ENCODE measurements around the gene NUDT3.

NUDT3 gene

GRCh38 chr6:34391786-34392496 lies 528 bp downstream of the NUDT3 start:
- TF ChIP-seq CSDC2 (CRISPR knock-in tag; IDR thresholded peaks at IDR 0.05) (0 out of 2 replicates have a peak, but pooled peaks have one; percentile 28), PATZ1 (CRISPR knock-in tag; IDR thresholded peaks at IDR 0.05; ENCODE audit: borderline replicate concordance) (no peak), TSHZ2 (CRISPR knock-in tag; IDR thresholded peaks at IDR 0.05) (0 out of 2 replicates have a peak, but pooled peaks have one; percentile 33)
- ATAC-seq, result peak; percentile 59

GRCh38 chr6:34391473-34391785 lies 1.0 kb downstream of the NUDT3 start:
- no peak for TF ChIP-seq ZFP3 (CRISPR knock-in tag; IDR thresholded peaks at IDR 0.05)
- TF ChIP-seq ISL1 (CRISPR knock-in tag; IDR thresholded peaks at IDR 0.05), result no peak
- no peak for TF ChIP-seq SNAI2 (CRISPR knock-in tag; IDR thresholded peaks at IDR 0.05)
- TF ChIP-seq, protein P1, sequence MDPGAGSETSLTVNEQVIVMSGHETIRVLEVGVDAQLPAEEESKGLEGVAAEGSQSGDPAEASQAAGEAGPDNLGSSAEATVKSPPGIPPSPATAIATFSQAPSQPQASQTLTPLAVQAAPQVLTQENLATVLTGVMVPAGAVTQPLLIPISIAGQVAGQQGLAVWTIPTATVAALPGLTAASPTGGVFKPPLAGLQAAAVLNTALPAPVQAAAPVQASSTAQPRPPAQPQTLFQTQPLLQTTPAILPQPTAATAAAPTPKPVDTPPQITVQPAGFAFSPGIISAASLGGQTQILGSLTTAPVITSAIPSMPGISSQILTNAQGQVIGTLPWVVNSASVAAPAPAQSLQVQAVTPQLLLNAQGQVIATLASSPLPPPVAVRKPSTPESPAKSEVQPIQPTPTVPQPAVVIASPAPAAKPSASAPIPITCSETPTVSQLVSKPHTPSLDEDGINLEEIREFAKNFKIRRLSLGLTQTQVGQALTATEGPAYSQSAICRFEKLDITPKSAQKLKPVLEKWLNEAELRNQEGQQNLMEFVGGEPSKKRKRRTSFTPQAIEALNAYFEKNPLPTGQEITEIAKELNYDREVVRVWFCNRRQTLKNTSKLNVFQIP (CRISPR knock-in tag; IDR thresholded peaks at IDR 0.05; ENCODE audit: borderline replicate concordance, low read depth), result no peak
- TF ChIP-seq, protein P2, sequence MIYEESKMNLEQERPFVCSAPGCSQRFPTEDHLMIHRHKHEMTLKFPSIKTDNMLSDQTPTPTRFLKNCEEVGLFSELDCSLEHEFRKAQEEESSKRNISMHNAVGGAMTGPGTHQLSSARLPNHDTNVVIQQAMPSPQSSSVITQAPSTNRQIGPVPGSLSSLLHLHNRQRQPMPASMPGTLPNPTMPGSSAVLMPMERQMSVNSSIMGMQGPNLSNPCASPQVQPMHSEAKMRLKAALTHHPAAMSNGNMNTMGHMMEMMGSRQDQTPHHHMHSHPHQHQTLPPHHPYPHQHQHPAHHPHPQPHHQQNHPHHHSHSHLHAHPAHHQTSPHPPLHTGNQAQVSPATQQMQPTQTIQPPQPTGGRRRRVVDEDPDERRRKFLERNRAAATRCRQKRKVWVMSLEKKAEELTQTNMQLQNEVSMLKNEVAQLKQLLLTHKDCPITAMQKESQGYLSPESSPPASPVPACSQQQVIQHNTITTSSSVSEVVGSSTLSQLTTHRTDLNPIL (CRISPR knock-in tag; IDR thresholded peaks at IDR 0.05; ENCODE audit: low read depth), result no peak
- TF ChIP-seq ZNF565 (CRISPR knock-in tag; conservative IDR thresholded peaks at IDR 0.05; ENCODE audit: low read depth), result no peak
- no peak for TF ChIP-seq ZNF8 (CRISPR knock-in tag; IDR thresholded peaks at IDR 0.05)
- no peak for TF ChIP-seq ZNF70 (CRISPR knock-in tag; IDR thresholded peaks at IDR 0.05)
- TF ChIP-seq OSR1 (CRISPR knock-in tag; IDR thresholded peaks at IDR 0.05), result no peak
- no peak for TF ChIP-seq ARNTL (CRISPR knock-in tag; IDR thresholded peaks at IDR 0.05; ENCODE audit: borderline replicate concordance, low read depth)
- TF ChIP-seq, protein P3, sequence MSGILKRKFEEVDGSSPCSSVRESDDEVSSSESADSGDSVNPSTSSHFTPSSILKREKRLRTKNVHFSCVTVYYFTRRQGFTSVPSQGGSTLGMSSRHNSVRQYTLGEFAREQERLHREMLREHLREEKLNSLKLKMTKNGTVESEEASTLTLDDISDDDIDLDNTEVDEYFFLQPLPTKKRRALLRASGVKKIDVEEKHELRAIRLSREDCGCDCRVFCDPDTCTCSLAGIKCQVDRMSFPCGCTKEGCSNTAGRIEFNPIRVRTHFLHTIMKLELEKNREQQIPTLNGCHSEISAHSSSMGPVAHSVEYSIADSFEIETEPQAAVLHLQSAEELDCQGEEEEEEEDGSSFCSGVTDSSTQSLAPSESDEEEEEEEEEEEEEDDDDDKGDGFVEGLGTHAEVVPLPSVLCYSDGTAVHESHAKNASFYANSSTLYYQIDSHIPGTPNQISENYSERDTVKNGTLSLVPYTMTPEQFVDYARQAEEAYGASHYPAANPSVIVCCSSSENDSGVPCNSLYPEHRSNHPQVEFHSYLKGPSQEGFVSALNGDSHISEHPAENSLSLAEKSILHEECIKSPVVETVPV (CRISPR knock-in tag; IDR thresholded peaks at IDR 0.05), result no peak
- TF ChIP-seq CSDC2 (CRISPR knock-in tag; IDR thresholded peaks at IDR 0.05), result no peak
- no peak for ATAC-seq

DNA sequence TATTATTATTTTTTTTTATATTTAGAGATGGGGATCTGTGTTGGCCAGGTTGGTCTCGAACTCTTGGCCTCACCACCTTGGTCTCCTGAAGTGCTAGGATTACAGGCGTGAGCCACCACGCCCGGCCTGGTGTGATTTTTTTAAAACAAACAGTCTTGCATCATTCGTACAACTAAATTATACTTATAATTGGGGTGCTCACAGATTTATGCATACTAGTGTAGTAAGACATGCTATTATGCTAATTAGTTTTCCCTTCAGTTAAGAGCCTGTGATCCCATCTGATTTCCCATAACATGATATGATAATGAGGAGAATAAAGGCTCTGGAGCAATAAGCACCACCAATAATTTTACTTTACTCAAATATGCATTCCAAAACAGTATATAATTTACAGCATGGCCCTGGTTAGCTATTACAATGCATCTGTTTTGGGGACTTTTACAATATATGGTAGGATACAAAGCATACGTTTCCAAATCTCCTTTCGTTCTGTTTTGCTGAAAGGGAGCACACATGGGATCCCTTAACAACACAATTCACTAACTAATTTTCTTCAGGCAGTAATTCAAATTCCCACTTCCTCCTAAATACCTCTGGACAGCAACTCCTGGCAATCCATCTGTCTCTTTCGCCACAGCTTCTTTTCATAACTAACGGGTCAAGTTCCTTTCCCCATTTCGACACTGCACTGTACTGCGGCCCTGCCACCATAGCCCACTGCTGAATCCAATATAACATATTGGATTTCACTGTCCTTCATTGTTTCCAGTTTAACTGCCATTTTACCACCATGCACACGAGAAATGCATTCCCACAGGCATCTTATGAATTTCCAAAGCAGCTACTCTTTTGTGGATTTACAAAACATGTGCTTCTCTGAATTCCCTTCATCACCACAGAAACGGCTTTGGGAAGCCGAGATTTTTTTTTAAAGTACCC lies 1.7 kb downstream of the NUDT3 start:
- TF ChIP-seq ZNF70 (CRISPR knock-in tag; IDR thresholded peaks at IDR 0.05) (no peak), ARNTL (CRISPR knock-in tag; IDR thresholded peaks at IDR 0.05; ENCODE audit: borderline replicate concordance, low read depth) (no peak), PATZ1 (CRISPR knock-in tag; IDR thresholded peaks at IDR 0.05; ENCODE audit: borderline replicate concordance) (no peak), OSR1 (CRISPR knock-in tag; IDR thresholded peaks at IDR 0.05) (no peak), TSHZ2 (CRISPR knock-in tag; IDR thresholded peaks at IDR 0.05) (no peak), PPARA (CRISPR knock-in tag; IDR thresholded peaks at IDR 0.05; ENCODE audit: borderline replicate concordance) (no peak), ESRRG (CRISPR knock-in tag; IDR thresholded peaks at IDR 0.05) (no peak), ZNF565 (CRISPR knock-in tag; conservative IDR thresholded peaks at IDR 0.05; ENCODE audit: low read depth) (no peak), TCF4 (CRISPR knock-in tag; IDR thresholded peaks at IDR 0.05; ENCODE audit: borderline replicate concordance) (no peak), ISL1 (CRISPR knock-in tag; IDR thresholded peaks at IDR 0.05) (no peak)
- TF ChIP-seq, protein P1 (CRISPR knock-in tag; IDR thresholded peaks at IDR 0.05; ENCODE audit: borderline replicate concordance, low read depth), result no peak
- ATAC-seq, result peak; percentile 39

Measured in SK-N-SH treated with all-trans-retinoic acid at 6 μM for 48 hours (cell line).